Measurements from ENCODE around the gene RGS6. TPM values are rescaled to one million over a fixed set of nuclear protein-coding genes. Genes with fewer than 3 reads are reported as not detected.

The RGS6 gene
- total RNA-seq, 1 experiment from 2014 or later: not detected

DNA sequence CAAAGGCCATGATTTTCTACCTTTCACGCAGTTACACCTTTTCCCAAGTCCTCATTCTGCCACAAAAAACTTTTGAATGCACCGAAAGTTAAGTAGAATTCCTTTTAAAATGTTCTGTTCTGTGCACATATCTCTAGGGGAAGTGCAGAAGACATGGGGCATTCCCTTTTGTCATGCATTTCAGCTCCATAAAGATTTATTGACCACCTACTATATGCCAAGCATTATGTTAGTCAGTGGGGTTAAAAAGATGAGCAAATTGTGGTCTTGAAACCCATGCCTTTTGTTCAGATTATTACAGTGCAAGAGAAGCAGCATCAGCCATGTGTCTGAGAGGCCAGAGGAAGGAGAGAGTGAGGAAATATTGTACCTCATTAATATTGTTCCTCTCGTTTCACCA lies 338.5 kb downstream of the RGS6 start:
- peaks cover 21% of the 10 kb centered on the region for H3K27me3 Mint-ChIP-seq (ENCODE audit: unreplicated experiment)
- CTCF ChIA-PET: no interaction called here
- no peaks in the 10 kb centered on the region for H3K4me1 Mint-ChIP-seq (ENCODE audit: low read depth, unreplicated experiment)
- H3K9me3 Mint-ChIP-seq (ENCODE audit: low read depth, unreplicated experiment): peaks cover 5% of the 10 kb centered on the region
- no peak overlapping the region for H3K27ac Mint-ChIP-seq (ENCODE audit: unreplicated experiment)
- no TSS peak for BruUV-seq (replicated peaks)
- H3K4me3 Mint-ChIP-seq (ENCODE audit: low read depth, unreplicated experiment): no peak overlapping the region
- intact Hi-C loops (cut with micrococcal nuclease; ENCODE audit: unreplicated experiment): no loop called here
- DNase-seq: no peak
- no peaks in the 10 kb centered on the region for H3K36me3 Mint-ChIP-seq (ENCODE audit: insufficient read depth, unreplicated experiment)
- TF ChIP-seq, protein P1, sequence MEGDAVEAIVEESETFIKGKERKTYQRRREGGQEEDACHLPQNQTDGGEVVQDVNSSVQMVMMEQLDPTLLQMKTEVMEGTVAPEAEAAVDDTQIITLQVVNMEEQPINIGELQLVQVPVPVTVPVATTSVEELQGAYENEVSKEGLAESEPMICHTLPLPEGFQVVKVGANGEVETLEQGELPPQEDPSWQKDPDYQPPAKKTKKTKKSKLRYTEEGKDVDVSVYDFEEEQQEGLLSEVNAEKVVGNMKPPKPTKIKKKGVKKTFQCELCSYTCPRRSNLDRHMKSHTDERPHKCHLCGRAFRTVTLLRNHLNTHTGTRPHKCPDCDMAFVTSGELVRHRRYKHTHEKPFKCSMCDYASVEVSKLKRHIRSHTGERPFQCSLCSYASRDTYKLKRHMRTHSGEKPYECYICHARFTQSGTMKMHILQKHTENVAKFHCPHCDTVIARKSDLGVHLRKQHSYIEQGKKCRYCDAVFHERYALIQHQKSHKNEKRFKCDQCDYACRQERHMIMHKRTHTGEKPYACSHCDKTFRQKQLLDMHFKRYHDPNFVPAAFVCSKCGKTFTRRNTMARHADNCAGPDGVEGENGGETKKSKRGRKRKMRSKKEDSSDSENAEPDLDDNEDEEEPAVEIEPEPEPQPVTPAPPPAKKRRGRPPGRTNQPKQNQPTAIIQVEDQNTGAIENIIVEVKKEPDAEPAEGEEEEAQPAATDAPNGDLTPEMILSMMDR (IDR thresholded peaks at IDR 0.05; ENCODE audit: unreplicated experiment): no peak

DNA sequence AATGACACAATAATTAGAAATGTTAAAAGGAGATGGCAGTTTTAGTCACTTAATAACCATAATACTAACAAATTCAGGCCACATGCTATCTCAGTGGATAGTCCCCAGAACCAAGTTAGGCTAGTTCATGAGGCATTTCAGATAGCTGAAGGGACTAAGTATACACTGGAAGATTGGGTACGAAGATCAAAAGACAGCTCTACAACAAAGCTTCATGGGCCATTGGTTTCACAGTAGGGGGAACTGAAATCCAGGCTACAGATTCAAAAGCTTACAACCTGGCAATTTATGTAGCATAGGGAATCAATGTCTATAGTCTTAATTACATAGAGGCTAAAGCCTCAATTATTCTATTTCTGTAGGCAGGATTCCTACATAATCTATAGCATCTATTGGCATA lies 343.0 kb downstream of the RGS6 start:
- intact Hi-C loops (cut with micrococcal nuclease; ENCODE audit: unreplicated experiment): no loop called here

DNA sequence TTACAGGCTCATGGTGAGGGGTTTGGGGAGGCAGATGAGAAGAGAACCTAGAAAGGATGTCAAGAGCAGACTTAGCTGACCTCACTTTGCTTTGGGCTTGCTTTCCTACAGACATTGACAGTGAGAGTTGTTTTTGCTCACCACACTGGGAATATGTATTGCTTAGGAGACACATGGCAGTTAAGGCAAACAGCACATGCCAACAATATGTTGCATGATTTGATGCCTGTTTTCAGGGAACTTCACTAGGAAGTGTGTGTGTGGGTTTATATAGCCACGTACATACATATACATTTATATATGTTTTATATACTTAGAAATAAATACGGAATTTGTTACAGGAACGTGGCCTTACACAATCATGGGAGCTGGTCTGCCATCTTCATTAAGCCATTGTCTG lies 346.1 kb downstream of the RGS6 start:
- intact Hi-C loops (cut with micrococcal nuclease; ENCODE audit: unreplicated experiment): no loop called here
- CTCF ChIA-PET: no interaction called here
- BruUV-seq (replicated peaks): no TSS peak
- TF ChIP-seq, protein P1 (IDR thresholded peaks at IDR 0.05; ENCODE audit: unreplicated experiment): no peak
- Mint-ChIP-seq H3K36me3 (ENCODE audit: insufficient read depth, unreplicated experiment) (no peaks in the 10 kb centered on the region), H3K4me1 (ENCODE audit: low read depth, unreplicated experiment) (no peaks in the 10 kb centered on the region), H3K4me3 (ENCODE audit: low read depth, unreplicated experiment) (no peak overlapping the region), H3K9me3 (ENCODE audit: low read depth, unreplicated experiment) (peaks cover 3% of the 10 kb centered on the region), H3K27me3 (ENCODE audit: unreplicated experiment) (peaks cover 15% of the 10 kb centered on the region), H3K27ac (ENCODE audit: unreplicated experiment) (no peak overlapping the region)
- DNase-seq: no peak

More for the DNA sequence above, 343.0 kb downstream of the RGS6 start:
- CTCF ChIA-PET: interaction anchor here (0.5 to 0.9 kb wide), 2 partner anchors 8 to 12 kb away, joined by 4 read pairs; no protein-coding TSS in a partner anchor
- DNase-seq: no peak
- TF ChIP-seq, protein P1 (IDR thresholded peaks at IDR 0.05; ENCODE audit: unreplicated experiment): no peak
- Mint-ChIP-seq H3K9me3 (ENCODE audit: low read depth, unreplicated experiment) (peaks cover 3% of the 10 kb centered on the region), H3K4me1 (ENCODE audit: low read depth, unreplicated experiment) (no peaks in the 10 kb centered on the region), H3K36me3 (ENCODE audit: insufficient read depth, unreplicated experiment) (no peaks in the 10 kb centered on the region), H3K27me3 (ENCODE audit: unreplicated experiment) (no peaks in the 10 kb centered on the region), H3K4me3 (ENCODE audit: low read depth, unreplicated experiment) (no peak overlapping the region), H3K27ac (ENCODE audit: unreplicated experiment) (no peak overlapping the region)
- no TSS peak for BruUV-seq (replicated peaks)

DNA sequence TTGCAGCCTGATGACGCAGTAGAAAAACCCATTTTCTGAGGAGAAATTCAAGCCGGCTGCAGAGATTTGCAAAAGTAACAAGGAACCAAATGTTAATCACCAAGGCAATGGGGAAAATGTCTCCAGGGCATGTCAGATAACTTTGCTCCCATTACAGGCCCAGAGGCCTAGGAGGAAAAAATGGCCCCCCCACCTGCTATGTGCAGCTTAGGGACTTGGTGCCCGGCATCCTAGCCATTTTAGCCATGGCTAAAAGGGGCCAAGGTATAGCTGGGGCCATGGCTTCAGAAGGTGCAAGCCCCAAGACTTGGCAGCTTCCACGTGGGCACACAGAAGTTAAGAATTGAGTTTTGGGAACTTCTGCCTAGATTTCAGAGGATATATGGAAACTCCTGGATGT lies 351.9 kb downstream of the RGS6 start:
- Mint-ChIP-seq H3K4me3 (ENCODE audit: low read depth, unreplicated experiment) (no peak overlapping the region), H3K36me3 (ENCODE audit: insufficient read depth, unreplicated experiment) (no peaks in the 10 kb centered on the region), H3K9me3 (ENCODE audit: low read depth, unreplicated experiment) (peaks cover 12% of the 10 kb centered on the region), H3K27ac (ENCODE audit: unreplicated experiment) (no peak overlapping the region), H3K27me3 (ENCODE audit: unreplicated experiment) (peaks cover 31% of the 10 kb centered on the region), H3K4me1 (ENCODE audit: low read depth, unreplicated experiment) (no peaks in the 10 kb centered on the region)
- no TSS peak for BruUV-seq (replicated peaks)
- intact Hi-C loops (cut with micrococcal nuclease; ENCODE audit: unreplicated experiment): no loop called here
- DNase-seq: no peak
- CTCF ChIA-PET: no interaction called here
- TF ChIP-seq, protein P1 (IDR thresholded peaks at IDR 0.05; ENCODE audit: unreplicated experiment): no peak
